Brain microvascular endothelial cell (primary cell): ENCODE results near the gene NAP1L5.

Source experiments
- DNase-seq: peaks from one replicate; pipeline ENCODE4 v3.0.0-alpha.2; 2020
- H3K27ac ChIP-seq: fragments of 250-450 bp; sonication (Bioruptor Pico); 2 replicates; pipeline ENCODE4 v1.5.1; 2020; ENCODE audit warnings: mild to moderate bottlenecking, moderate library complexity
- H3K27me3 ChIP-seq: fragments of 250-450 bp; sonication (Bioruptor Pico); replicated peaks from 2 replicates; pipeline ENCODE4 v1.5.1; 2020; ENCODE audit warnings: mild to moderate bottlenecking
- H3K36me3 ChIP-seq: fragments of 250-450 bp; sonication (Bioruptor Pico); replicated peaks from 2 replicates; pipeline ENCODE4 v1.5.1; 2020; ENCODE audit warnings: mild to moderate bottlenecking
- H3K4me3 ChIP-seq: 2 replicates; pipeline ENCODE4 v1.5.1; 2011; ENCODE audit warnings: low read depth, mild to moderate bottlenecking, control low read depth, low read length, moderate library complexity
- in situ Hi-C: cut with HindIII; loops from 2 replicates; pipeline ENCODE4 v1.10.0; 2017; ENCODE audit warnings: low sequenced_read_pairs, low pct_ligation_motif_present
- TF ChIP-seq, protein P1 (sequence below): IDR thresholded peaks from 2 replicates; pipeline ENCODE4 v1.5.1; 2011; ENCODE audit warnings: low read depth, mild to moderate bottlenecking, moderate library complexity, low read length, control low read depth, inconsistent platforms; ENCODE audit errors: missing control alignments

NAP1L5 gene, protein sequence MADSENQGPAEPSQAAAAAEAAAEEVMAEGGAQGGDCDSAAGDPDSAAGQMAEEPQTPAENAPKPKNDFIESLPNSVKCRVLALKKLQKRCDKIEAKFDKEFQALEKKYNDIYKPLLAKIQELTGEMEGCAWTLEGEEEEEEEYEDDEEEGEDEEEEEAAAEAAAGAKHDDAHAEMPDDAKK

DNA sequence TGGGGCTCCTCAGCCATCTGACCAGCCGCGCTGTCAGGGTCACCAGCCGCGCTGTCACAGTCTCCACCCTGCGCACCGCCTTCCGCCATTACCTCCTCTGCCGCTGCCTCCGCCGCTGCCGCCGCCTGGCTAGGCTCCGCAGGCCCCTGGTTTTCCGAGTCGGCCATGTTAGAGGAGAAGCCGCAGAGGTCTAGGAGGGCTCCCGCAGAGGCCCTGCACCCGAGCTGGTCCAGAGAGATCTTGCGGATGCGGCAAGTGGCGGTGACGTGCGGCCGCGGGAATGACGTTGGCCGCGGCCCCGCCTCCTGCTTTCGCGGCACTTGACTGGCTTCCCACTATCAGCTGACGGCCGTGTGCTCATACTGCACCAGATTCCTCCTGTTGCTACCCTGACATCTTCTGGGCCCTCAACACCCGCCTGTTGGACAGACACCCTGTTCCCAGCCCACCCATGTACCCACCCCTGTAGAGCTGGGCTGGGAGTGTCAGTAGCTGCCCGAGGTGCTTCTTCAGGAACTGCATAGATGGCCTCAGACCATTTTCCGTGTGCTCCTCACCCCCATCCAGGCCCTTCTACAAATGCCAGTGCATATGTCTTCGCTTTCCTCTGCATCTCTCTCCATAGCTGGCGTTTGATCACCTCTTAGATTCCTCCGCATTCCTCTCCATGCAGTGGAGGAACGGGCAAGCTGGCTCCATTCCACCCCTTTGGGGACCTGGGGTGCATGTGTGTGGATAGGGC lies at the start of gene NAP1L5:
Gene NAP1L5, minus strand, starts transcription at position 242 of the 742 bp plus-strand sequence. Its CDS starts 75 bp downstream, at position 167.
- DNase-seq = peak; percentile 65
- in situ Hi-C loops = no loop called here
- H3K27ac ChIP-seq = peak within 1 kb of the TSS; percentile 43
- peak within 1 kb of the TSS; percentile 69 for H3K4me3 ChIP-seq
- no peaks in the 10 kb centered on the region for H3K27me3 ChIP-seq
- TF ChIP-seq, protein P1, sequence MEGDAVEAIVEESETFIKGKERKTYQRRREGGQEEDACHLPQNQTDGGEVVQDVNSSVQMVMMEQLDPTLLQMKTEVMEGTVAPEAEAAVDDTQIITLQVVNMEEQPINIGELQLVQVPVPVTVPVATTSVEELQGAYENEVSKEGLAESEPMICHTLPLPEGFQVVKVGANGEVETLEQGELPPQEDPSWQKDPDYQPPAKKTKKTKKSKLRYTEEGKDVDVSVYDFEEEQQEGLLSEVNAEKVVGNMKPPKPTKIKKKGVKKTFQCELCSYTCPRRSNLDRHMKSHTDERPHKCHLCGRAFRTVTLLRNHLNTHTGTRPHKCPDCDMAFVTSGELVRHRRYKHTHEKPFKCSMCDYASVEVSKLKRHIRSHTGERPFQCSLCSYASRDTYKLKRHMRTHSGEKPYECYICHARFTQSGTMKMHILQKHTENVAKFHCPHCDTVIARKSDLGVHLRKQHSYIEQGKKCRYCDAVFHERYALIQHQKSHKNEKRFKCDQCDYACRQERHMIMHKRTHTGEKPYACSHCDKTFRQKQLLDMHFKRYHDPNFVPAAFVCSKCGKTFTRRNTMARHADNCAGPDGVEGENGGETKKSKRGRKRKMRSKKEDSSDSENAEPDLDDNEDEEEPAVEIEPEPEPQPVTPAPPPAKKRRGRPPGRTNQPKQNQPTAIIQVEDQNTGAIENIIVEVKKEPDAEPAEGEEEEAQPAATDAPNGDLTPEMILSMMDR = no peak
- no peaks in the 10 kb centered on the region for H3K36me3 ChIP-seq

DNA sequence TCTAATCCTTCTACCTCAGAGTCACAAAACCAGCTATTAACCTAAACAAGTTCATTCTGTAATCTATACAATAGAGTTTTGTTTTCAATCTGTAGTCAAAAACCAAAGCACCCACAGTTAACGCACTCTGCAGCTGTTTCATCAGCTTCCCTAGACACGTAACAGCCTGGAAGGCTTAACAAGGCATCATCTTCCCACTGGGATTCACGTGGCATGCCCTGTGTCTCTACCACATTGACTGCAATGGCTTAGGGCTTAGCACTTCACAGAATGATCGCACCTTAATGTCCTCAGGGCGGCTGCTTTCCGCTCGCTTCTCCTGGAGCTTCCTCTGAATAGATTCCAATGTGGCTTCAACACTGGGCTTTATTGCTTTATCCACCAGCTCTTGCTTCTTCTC lies 49.7 kb upstream of the NAP1L5 start:
- Histone ChIP-seq H3K36me3 (peaks cover 23% of the 10 kb centered on the region), H3K27me3 (no peaks in the 10 kb centered on the region), H3K4me3 (no peak overlapping the region), H3K27ac (no peak overlapping the region)
- in situ Hi-C loops = no loop called here
- no peak for DNase-seq
- TF ChIP-seq, protein P1 = no peak

DNA sequence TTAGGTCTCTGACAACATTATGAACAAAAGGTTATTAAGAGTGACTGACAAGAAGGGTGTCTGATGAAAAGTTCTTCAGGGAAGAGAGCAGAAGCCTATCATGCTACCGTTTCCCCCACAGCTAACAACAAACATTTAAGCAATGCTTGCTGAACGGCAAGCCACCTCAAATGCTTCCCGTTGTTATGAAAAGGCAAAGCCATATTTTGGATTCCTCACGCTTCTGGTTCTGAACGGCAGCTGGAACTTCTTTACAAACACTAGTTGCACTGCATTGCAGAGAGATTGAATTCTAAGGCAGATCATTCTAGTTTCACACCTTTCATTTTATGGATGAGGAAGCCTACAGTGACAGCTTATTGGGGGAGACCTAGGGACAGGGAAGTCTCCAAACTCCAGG lies 48.6 kb upstream of the NAP1L5 start:
- no peak for DNase-seq

GRCh38 chr4:88745581-88746163 lies 48.0 kb upstream of the NAP1L5 start:
- Histone ChIP-seq H3K27me3 (no peaks in the 10 kb centered on the region), H3K36me3 (peaks cover 23% of the 10 kb centered on the region), H3K4me3 (no peak overlapping the region), H3K27ac (no peak overlapping the region)
- no peak for DNase-seq
- in situ Hi-C loops = no loop called here
- TF ChIP-seq, protein P1 = no peak

More for the DNA sequence above, 48.6 kb upstream of the NAP1L5 start:
- TF ChIP-seq, protein P1 = no peak
- Histone ChIP-seq H3K27me3 (no peaks in the 10 kb centered on the region), H3K36me3 (peaks cover 23% of the 10 kb centered on the region), H3K4me3 (no peak overlapping the region), H3K27ac (no peak overlapping the region)
- in situ Hi-C loops = no loop called here

DNA sequence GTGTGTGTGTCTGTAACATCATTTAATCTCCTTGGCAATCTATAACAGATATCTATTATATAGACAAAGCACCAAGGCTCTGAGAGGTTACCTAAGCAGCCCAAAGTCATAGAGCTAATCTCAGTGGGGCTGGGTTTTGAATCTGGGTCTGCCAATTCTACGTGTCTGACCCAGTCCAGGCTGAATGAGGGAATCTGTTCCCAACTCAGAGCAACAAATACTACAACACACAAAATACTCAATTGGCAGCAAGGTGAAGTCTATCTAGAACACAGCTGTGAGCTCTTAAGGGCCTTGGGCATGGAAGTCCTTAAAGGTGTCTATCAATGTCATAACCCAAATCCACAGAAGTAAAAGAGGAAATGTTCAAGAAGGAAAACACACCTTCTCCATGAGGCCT lies 47.5 kb upstream of the NAP1L5 start:
- Histone ChIP-seq H3K4me3 (no peak overlapping the region), H3K27me3 (no peaks in the 10 kb centered on the region), H3K36me3 (peaks cover 22% of the 10 kb centered on the region), H3K27ac (no peak overlapping the region)
- DNase-seq = no peak
- in situ Hi-C loops = no loop called here
- TF ChIP-seq, protein P1 = no peak
